Fibroblast of villous mesenchyme (primary cell): ENCODE measurements around the gene SCAF8. TPM values are rescaled to one million over a fixed set of nuclear protein-coding genes. Genes with fewer than 3 reads are reported as not detected.
"Not testable (repeated sequence)": the region's sequence is repeated elsewhere in the genome, so short reads cannot be mapped to it uniquely, and the experiment has no call there.

Experiments used
- DNase-seq: peaks from one replicate; pipeline ENCODE4 v3.0.0-alpha.2; 2010; ENCODE audit warnings: low read depth
- H3K4me3 ChIP-seq: 2 replicates; pipeline ENCODE4 v1.5.1; 2011; ENCODE audit warnings: low read depth, mild to moderate bottlenecking, low read length
- CTCF ChIP-seq: IDR thresholded peaks from 2 replicates; pipeline ENCODE4 v1.5.1; 2012; ENCODE audit warnings: low read depth, mild to moderate bottlenecking, low read length; ENCODE audit not compliant: insufficient read depth
- total RNA-seq: library from RNA; depleted of rRNA; stranded (reverse); fragments of >200 nt; gene quantifications from 2 replicates; pipeline ENCODE4 v1.2.3, GENCODE V29; 2012

Gene SCAF8
- total RNA-seq, 1 donor = 39.7 TPM

GRCh38 chr6:154733626-154734382 lies 588 bp downstream of the SCAF8 start:
- peak; percentile 6 for TF ChIP-seq CTCF
- peak overlapping the region; percentile 81 for H3K4me3 ChIP-seq
- DNase-seq = peak; percentile 98

GRCh38 chr6:154736618-154737259 lies 3.5 kb downstream of the SCAF8 start:
- H3K4me3 ChIP-seq = no peak overlapping the region
- no peak for TF ChIP-seq CTCF
- DNase-seq = no peak

- TF ChIP-seq CTCF = no peak
- DNase-seq = no peak
- H3K4me3 ChIP-seq = no peak overlapping the region
Observed at GRCh38 chr6:154737424-154737823, 4.2 kb downstream of the SCAF8 start.

GRCh38 chr6:154738551-154738961 lies 5.3 kb downstream of the SCAF8 start:
- TF ChIP-seq CTCF = no peak
- DNase-seq = peak; percentile 39
- no peak overlapping the region for H3K4me3 ChIP-seq

- DNase-seq = no peak
- no peak overlapping the region for H3K4me3 ChIP-seq
- TF ChIP-seq CTCF = no peak
Observed at GRCh38 chr6:154740658-154741057, 7.4 kb downstream of the SCAF8 start.

- H3K4me3 ChIP-seq = no peak overlapping the region
- no peak for DNase-seq
- TF ChIP-seq CTCF = no peak
Observed at GRCh38 chr6:154742891-154743290, 9.7 kb downstream of the SCAF8 start.

GRCh38 chr6:154744029-154744745 lies 11.0 kb downstream of the SCAF8 start:
- H3K4me3 ChIP-seq, DNase-seq: not testable (repeated sequence)
